A673 (cell line): ENCODE data around the gene SORD.

Source experiments
- CTCF ChIP-seq: fragments of 300-800, 200-600 bp; sonication (generic); conservative IDR thresholded peaks from 2 replicates; pipeline ENCODE4 v1.5.1; 2017; ENCODE audit warnings: low read depth, mild to moderate bottlenecking, antibody characterized with exemption, low read length, moderate library complexity, mixed read lengths
- EZH2 ChIP-seq: fragments of 200-600 bp; sonication (generic); IDR thresholded peaks from 2 replicates; pipeline ENCODE4 v1.6.1; 2017; ENCODE audit warnings: borderline replicate concordance, low read depth, mild to moderate bottlenecking, mixed read lengths, antibody characterized with exemption, low read length; ENCODE audit not compliant: poor library complexity, severe bottlenecking

GRCh38 chr15:45095661-45096060, 72.7 kb downstream of the SORD start:
- TF ChIP-seq CTCF (no peak), EZH2 (no peak)
